ENCODE data around the gene PDS5B. TPM values are rescaled to one million over a fixed set of nuclear protein-coding genes. Genes with fewer than 3 reads are reported as not detected.

Gene PDS5B
- total and polyA plus RNA-seq, 2 of the 8 experiments (the other 6 are each of a cell fraction or from before 2014, with no cell fraction given), result 5.5 to 54.6 TPM

- no peak overlapping the region for H3K4ac ChIP-seq (replicated peaks; ENCODE audit: insufficient read length, low read depth, low read length)
- no peak overlapping the region for H3K56ac ChIP-seq (replicated peaks; ENCODE audit: insufficient read length, low read depth, low read length)
- H3K9me3 ChIP-seq (ENCODE audit: insufficient read depth in 2 of 2, low read depth in 1 of 2, low read length in 1 of 2), result no peaks in the 10 kb centered on the region
- peaks cover 5% of the 10 kb centered on the region for H3K79me1 ChIP-seq (ENCODE audit: low read depth, low read length)
- no peak overlapping the region for H2BK15ac ChIP-seq (ENCODE audit: low read length)
- H3K27ac ChIP-seq (ENCODE audit: low read depth, low read length), result no peak overlapping the region
- peaks cover 0 to 5% (median 2%) of the 10 kb centered on the region in 4 experiments; a peak in 1 of 7 replicates for H3K4me1 ChIP-seq (replicated peaks in 1 of 4; ENCODE audit: control insufficient read depth in 3 of 4, insufficient read depth in 4 of 4, low read length in 3 of 4)
- peaks cover 0 to 66% of the 10 kb centered on the region in 2 experiments for H3K79me2 ChIP-seq (ENCODE audit: control insufficient read depth in 1 of 2, insufficient read depth in 2 of 2, low read length in 2 of 2)
- ChIA-PET POLR2A (ENCODE audit: partially characterized antibody) (interaction anchor here (0.8 to 2.0 kb wide), 2 partner anchors 44 to 274 kb away, joined by 3 to 4 read pairs; partner anchors contain the start of genes BRCA2 and ZAR1L), CTCF (ENCODE audit: partially characterized antibody) (interaction anchor here (0.6 to 2.9 kb wide), 7 partner anchors 8 to 80 kb away, joined by 3 to 21 read pairs (median 5); no protein-coding TSS in a partner anchor)
- peak overlapping the region in 1 of 2 experiments; percentile 73; a peak in 3 of 4 replicates for H3K4me2 ChIP-seq (ENCODE audit: insufficient read depth in 1 of 2, low read depth in 2 of 2, low read length in 2 of 2)
- 81% methylated on average over 5 of the region's 5 CpGs; no CpG with 5 or more reads in 1 of the 2 experiments for WGBS, 2 experiments (ENCODE audit: extremely low coverage in 1 of 2, insufficient coverage in 1 of 2, insufficient read length in 1 of 2, insufficient replicate concordance in 2 of 2, low coverage in 1 of 2, low lambda C conversion rate in 2 of 2, missing lambda C conversion rate in 1 of 2)
- H2AK5ac ChIP-seq (ENCODE audit: low read depth, low read length), result no peak overlapping the region
- H3K36me3 ChIP-seq (ENCODE audit: control insufficient read depth in 2 of 4, insufficient read depth in 4 of 4, low read length in 3 of 4), result no peaks in the 10 kb centered on the region
- H4K8ac ChIP-seq (ENCODE audit: extremely low read depth, insufficient read depth, low read length), result no peak overlapping the region
- H4K20me1 ChIP-seq (replicated peaks in 1 of 2; ENCODE audit: control insufficient read depth in 1 of 2, insufficient read depth in 2 of 2, low read length in 2 of 2), result peaks cover 0 to 8% of the 10 kb centered on the region in 2 experiments
- no peak overlapping the region for H2BK120ac ChIP-seq (replicated peaks; ENCODE audit: low read depth, low read length)
- no peak overlapping the region for H2BK20ac ChIP-seq (ENCODE audit: low read length)
- no peak overlapping the region for H2AFZ ChIP-seq (ENCODE audit: low read length)
- no peaks in the 10 kb centered on the region for H3K27me3 ChIP-seq (replicated peaks in 1 of 4; ENCODE audit: control insufficient read depth in 3 of 4, extremely low read depth in 1 of 4, insufficient read depth in 3 of 4, low read length in 3 of 4)
- no peak overlapping the region for H3K14ac ChIP-seq (ENCODE audit: insufficient read length)
- no peak for FAIRE-seq
- no peak overlapping the region for H4K91ac ChIP-seq (replicated peaks; ENCODE audit: insufficient read length, low read length)
- no peak overlapping the region for H2BK12ac ChIP-seq (ENCODE audit: low read depth, low read length)
- peak overlapping the region in 1 of 4 experiments; percentile 99; a peak in 2 of 8 replicates for H3K4me3 ChIP-seq (ENCODE audit: extremely low read depth in 1 of 4, insufficient read depth in 2 of 4, low read depth in 3 of 4, low read length in 4 of 4)
- no peak overlapping the region for H2BK5ac ChIP-seq (ENCODE audit: low read depth, low read length)
- H3K23ac ChIP-seq (ENCODE audit: insufficient read length), result no peak overlapping the region
- no peak overlapping the region for H4K5ac ChIP-seq (ENCODE audit: insufficient read length, low read depth, low read length)
- no peak overlapping the region for H3K18ac ChIP-seq (ENCODE audit: extremely low read depth, low read length)
- peaks cover 10% of the 10 kb centered on the region for H3K23me2 ChIP-seq (ENCODE audit: low read depth, low read length)
- no peak for DNase-seq (ENCODE audit: low read depth in 1 of 2, low spot score in 2 of 2)
- no peak overlapping the region for H3K9ac ChIP-seq (replicated peaks in 1 of 4; ENCODE audit: extremely low read depth in 1 of 4, low read depth in 3 of 4, low read length in 3 of 4)
- no peak for TF ChIP-seq TAF7 (optimal IDR thresholded peaks at IDR 0.05; ENCODE audit: borderline replicate concordance, low read depth, low read length)
- TF ChIP-seq SAP30 (IDR thresholded peaks at IDR 0.05; ENCODE audit: insufficient read depth, insufficient replicate concordance, low read length), result no peak
- TF ChIP-seq ASH2L (IDR thresholded peaks at IDR 0.05; ENCODE audit: low read length), result no peak
- no peak for TF ChIP-seq CREB1 (IDR thresholded peaks at IDR 0.05)
- TF ChIP-seq, protein P1, sequence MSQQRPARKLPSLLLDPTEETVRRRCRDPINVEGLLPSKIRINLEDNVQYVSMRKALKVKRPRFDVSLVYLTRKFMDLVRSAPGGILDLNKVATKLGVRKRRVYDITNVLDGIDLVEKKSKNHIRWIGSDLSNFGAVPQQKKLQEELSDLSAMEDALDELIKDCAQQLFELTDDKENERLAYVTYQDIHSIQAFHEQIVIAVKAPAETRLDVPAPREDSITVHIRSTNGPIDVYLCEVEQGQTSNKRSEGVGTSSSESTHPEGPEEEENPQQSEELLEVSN (IDR thresholded peaks at IDR 0.05), result no peak
- no peak for TF ChIP-seq BCL11A (IDR thresholded peaks at IDR 0.05; ENCODE audit: low read depth in 2 of 2, low read length in 2 of 2)
- TF ChIP-seq CHD1 (IDR thresholded peaks at IDR 0.05; ENCODE audit: low read depth, low read length), result no peak
- TF ChIP-seq NRF1 (IDR thresholded peaks at IDR 0.05; ENCODE audit: low read depth, low read length), result no peak
- TF ChIP-seq CTBP2 (IDR thresholded peaks at IDR 0.05; ENCODE audit: borderline replicate concordance, insufficient read depth, insufficient read length, low read length), result no peak
- TF ChIP-seq EZH2 (IDR thresholded peaks at IDR 0.05; ENCODE audit: low read depth, low read length, severe bottlenecking), result no peak
- TF ChIP-seq BACH1 (IDR thresholded peaks at IDR 0.05; ENCODE audit: low read length), result no peak
- no peak for TF ChIP-seq JUND (IDR thresholded peaks at IDR 0.05; ENCODE audit: low read length)
- TF ChIP-seq SP1 (IDR thresholded peaks at IDR 0.05; ENCODE audit: low read depth, low read length), result no peak
- TF ChIP-seq KDM1A (IDR thresholded peaks at IDR 0.05; ENCODE audit: borderline replicate concordance, low read length), result no peak
Measured at GRCh38 chr13:32588736-32589135, 2.5 kb downstream of the PDS5B start.

All from H1 (cell line).